GM06990 (cell line): ENCODE data around the gene FAM234B.

Experiments
- DNase-seq: peaks from one replicate; pipeline ENCODE4 v3.0.0-alpha.2; 2011; ENCODE audit not compliant: insufficient read length; ENCODE audit errors: extremely low read depth
- H3K27me3 ChIP-seq: replicated peaks from 2 replicates; pipeline ENCODE4 v1.6.0; 2011; ENCODE audit warnings: low read length; ENCODE audit not compliant: control insufficient read depth, insufficient read depth
- H3K36me3 ChIP-seq: 2 replicates; pipeline ENCODE4 v1.5.1; 2011; ENCODE audit warnings: low read length; ENCODE audit not compliant: control insufficient read depth, insufficient read depth
- H3K4me3 ChIP-seq: replicated peaks from 2 replicates; pipeline ENCODE4 v1.5.1; 2011; ENCODE audit warnings: low read depth, mild to moderate bottlenecking, control low read depth, low read length
- TF ChIP-seq, protein P1 (sequence below): IDR thresholded peaks from 2 replicates; pipeline ENCODE4 v1.5.1; 2011; ENCODE audit warnings: low read length, control low read depth, mild to moderate bottlenecking, inconsistent platforms; ENCODE audit not compliant: insufficient read depth, poor library complexity, severe bottlenecking

The FAM234B gene

GRCh38 chr12:13084898-13085640 is 40.9 kb downstream of the FAM234B start:
- Histone ChIP-seq H3K4me3 (no peak overlapping the region), H3K36me3 (no peaks in the 10 kb centered on the region), H3K27me3 (no peaks in the 10 kb centered on the region; the same call in 1 of the 2 replicates)
- DNase-seq, result no peak
- TF ChIP-seq, protein P1, sequence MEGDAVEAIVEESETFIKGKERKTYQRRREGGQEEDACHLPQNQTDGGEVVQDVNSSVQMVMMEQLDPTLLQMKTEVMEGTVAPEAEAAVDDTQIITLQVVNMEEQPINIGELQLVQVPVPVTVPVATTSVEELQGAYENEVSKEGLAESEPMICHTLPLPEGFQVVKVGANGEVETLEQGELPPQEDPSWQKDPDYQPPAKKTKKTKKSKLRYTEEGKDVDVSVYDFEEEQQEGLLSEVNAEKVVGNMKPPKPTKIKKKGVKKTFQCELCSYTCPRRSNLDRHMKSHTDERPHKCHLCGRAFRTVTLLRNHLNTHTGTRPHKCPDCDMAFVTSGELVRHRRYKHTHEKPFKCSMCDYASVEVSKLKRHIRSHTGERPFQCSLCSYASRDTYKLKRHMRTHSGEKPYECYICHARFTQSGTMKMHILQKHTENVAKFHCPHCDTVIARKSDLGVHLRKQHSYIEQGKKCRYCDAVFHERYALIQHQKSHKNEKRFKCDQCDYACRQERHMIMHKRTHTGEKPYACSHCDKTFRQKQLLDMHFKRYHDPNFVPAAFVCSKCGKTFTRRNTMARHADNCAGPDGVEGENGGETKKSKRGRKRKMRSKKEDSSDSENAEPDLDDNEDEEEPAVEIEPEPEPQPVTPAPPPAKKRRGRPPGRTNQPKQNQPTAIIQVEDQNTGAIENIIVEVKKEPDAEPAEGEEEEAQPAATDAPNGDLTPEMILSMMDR, result no peak

DNA sequence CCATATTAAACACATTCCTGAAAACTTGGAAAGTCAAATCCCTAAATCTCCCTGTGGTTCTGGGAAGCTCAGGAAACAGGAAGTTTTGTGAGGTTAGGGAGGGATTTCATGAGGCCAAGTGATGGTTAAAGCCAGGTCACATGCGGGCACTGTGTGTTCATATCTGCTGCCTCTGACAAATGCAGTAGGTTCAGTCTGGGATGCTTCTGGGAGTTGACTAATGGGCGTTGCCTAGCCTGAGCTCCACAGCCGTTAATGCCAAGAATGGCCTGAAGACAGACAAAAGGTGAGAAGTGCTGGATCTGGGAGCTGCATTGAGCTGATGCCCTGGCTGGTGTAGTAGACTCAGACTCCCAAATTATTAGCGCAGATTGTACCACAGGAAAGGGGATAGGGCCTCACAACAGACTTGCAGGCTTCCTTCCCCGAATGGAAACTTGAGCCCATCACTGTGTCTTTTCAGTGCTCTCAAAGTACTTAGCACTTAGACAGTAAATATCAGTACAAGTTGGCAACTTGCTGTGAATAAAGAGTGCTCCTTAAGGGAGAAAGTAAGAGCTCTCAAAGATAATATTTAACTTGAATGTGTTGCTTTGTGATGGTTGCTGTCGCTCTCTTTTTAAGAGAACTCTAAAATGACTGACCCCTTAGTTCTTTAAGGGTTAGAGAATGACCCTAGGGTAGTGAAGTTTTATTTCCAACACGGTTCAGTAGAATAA is 41.9 kb downstream of the FAM234B start:
- no peak overlapping the region for H3K4me3 ChIP-seq
- TF ChIP-seq, protein P1, result no peak
- H3K36me3 ChIP-seq, result no peaks in the 10 kb centered on the region
- no peak for DNase-seq
- no peaks in the 10 kb centered on the region; the same call in 1 of the 2 replicates for H3K27me3 ChIP-seq

DNA sequence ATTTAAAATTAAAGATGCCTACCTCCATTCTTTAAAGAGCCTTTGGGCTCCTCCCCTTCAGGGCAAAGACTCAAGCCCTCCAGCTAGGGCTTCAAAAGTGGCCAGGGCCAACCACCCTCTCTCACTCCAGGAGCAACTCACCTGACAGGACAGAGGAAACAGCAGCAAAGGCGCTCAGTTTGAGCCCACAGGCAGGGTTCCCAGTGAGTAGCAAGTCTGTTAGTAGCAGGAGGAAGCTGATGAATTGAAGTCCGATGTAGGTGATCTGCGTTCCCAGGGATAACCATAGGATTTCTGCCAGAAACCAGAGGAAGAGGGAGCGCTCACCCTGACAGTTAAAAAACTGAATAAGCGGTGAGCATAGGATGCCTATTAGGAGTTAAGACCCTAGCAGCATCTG is 43.6 kb downstream of the FAM234B start:
- Histone ChIP-seq H3K36me3 (no peaks in the 10 kb centered on the region), H3K4me3 (no peak overlapping the region), H3K27me3 (no peaks in the 10 kb centered on the region)
- no peak for DNase-seq
- TF ChIP-seq, protein P1, result no peak

GRCh38 chr12:13088496-13088895 is 44.3 kb downstream of the FAM234B start:
- H3K27me3 ChIP-seq, result no peaks in the 10 kb centered on the region
- TF ChIP-seq, protein P1, result no peak
- DNase-seq, result no peak
- no peak overlapping the region for H3K4me3 ChIP-seq
- no peaks in the 10 kb centered on the region for H3K36me3 ChIP-seq

GRCh38 chr12:13090054-13090453 is 45.9 kb downstream of the FAM234B start:
- no peak overlapping the region for H3K4me3 ChIP-seq
- TF ChIP-seq, protein P1, result no peak
- H3K27me3 ChIP-seq, result no peaks in the 10 kb centered on the region
- DNase-seq, result no peak
- H3K36me3 ChIP-seq, result no peaks in the 10 kb centered on the region
